Endothelial cell of umbilical vein (primary cell): Measurements from ENCODE around the gene GSE1.

ENCODE experiments used
- CTCF ChIP-seq, 2 donors: IDR thresholded peaks; 1 replicate in 1 of 2; 2 replicates in 1 of 2; pipeline ENCODE4 v1.5.1; 2011; ENCODE audit warnings: low read length in 2 of 2, mild to moderate bottlenecking in 2 of 2, moderate library complexity in 2 of 2, control low read depth in 1 of 2, inconsistent platforms in 1 of 2, low read depth in 1 of 2; ENCODE audit not compliant: insufficient read depth in 1 of 2; ENCODE audit errors: extremely low read depth in 1 of 2
- EZH2 ChIP-seq: IDR thresholded peaks from 2 replicates; pipeline ENCODE4 v1.6.1; 2012; ENCODE audit warnings: borderline replicate concordance, low read depth, mild to moderate bottlenecking, moderate library complexity, low read length, inconsistent platforms; ENCODE audit not compliant: severe bottlenecking

- TF ChIP-seq EZH2, result no peak
- no peak for TF ChIP-seq CTCF (IDR thresholded peaks at IDR 0.05; ENCODE audit: extremely low read depth in 1 of 2, insufficient read depth in 1 of 2, low read depth in 1 of 2, low read length in 2 of 2)
Observed at GRCh38 chr16:85637061-85637807, 24.1 kb downstream of the GSE1 start.
